NCI-H187 (cell line): ENCODE results near the gene SOWAHB.

Experiments used
- DNase-seq, 2 experiments: peaks; one replicate each; lab custom pipeline; 2025; lab: John Stamatoyannopoulos, UW

The SOWAHB gene, protein sequence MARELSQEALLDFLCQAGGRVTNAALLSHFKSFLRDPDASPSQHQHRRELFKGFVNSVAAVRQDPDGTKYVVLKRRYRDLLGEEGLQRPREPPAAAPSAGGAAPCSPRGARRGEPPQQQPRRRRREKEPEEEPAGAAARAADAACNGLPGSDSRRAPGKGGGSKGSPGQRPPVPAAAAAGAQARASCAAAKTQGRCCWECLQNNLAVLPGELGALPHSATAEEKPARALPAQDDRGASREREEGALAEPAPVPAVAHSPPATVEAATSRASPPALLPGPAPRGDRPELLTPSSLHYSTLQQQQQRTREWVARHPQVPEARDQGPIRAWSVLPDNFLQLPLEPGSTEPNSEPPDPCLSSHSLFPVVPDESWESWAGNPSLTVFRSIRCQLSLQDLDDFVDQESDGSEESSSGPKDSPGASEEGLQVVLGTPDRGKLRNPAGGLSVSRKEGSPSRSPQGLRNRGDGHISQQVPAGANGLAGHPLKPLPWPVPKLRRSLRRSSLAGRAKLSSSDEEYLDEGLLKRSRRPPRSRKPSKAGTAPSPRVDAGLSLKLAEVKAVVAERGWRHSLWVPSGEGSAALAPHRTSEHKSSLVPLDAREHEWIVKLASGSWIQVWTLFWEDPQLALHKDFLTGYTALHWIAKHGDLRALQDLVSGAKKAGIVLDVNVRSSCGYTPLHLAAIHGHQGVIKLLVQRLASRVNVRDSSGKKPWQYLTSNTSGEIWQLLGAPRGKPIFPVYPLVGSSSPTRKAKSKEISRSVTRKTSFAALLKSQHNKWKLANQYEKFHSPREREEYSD

DNA sequence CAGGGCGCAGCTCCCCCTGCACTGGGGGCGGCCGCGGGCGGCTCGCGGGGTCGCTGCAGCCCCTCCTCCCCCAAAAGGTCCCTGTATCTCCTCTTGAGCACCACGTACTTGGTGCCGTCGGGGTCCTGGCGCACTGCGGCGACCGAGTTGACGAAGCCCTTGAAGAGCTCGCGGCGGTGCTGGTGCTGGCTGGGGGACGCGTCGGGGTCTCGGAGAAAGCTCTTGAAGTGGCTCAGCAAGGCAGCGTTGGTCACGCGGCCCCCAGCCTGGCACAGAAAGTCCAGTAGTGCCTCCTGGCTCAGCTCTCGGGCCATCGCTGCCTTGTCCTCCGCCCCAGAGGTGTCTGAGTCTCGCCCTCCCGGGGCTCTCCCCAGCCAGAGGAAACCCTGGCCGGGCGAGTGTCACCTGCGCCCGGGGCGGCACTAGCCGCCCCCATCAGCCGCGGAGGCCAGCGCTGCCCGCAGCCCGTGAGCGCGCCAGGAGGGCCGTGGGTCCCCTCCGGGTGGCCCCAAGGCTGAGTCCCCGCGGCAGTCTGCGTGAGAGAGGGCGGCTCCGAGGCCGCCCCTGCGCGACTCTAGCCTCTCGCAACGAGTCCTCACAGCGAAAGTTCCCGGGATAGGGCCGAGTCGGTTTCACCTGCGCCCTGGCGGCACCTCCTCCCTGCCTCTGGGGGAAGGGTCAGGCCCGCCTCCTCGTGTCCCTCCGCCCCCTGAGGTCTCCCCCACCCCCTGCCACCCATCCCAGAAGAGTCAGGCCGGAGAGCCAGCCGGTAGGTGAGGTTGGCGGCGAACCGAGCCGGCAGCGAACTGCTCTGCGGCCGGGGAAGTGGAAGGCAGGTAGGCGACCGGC is at the start of gene SOWAHB:
Gene SOWAHB, minus strand, starts transcription at position 609 of the 849 bp plus-strand sequence. Its CDS starts 295 bp downstream, at position 314.
- peak; percentile 53 to 67 for DNase-seq

DNA sequence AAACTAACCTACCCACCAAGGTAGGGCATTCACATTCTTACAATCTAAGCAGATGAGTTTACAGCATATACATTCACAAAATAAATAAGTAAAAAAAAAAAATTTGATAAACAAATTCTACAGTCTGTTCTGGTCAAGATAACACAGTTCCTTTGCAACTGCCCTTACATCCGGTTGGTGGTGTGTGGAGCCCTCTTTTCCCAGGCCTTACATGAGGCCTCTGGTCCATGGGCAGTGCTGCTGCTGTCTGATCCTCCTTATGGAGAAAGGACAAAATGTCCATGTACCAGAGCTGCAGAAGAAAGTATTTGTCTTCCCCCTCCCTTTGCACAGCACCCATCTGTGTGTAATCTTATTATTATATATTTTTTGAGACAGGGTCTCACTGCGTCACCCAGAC is 49.4 kb upstream of the SOWAHB start:
- DNase-seq, result no peak

DNA sequence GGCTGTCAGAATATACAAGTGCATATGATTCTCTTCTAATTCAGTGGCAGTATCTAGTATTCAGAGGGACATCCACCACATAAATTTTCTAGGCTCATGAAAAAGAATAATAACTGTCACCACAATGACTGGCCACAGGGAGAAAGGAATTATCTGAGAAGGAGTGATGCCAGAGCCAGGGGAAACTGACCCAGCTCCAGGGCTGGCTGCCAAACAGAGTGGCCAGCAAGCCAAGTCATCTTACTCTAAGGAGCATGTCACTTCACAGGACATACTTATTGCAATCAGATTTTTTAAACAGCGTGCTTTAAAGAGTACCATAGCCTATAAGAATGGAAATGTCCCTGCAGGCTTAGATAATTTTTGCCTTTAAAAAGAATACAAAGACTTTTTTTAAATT is 45.8 kb upstream of the SOWAHB start:
- no peak for DNase-seq

DNA sequence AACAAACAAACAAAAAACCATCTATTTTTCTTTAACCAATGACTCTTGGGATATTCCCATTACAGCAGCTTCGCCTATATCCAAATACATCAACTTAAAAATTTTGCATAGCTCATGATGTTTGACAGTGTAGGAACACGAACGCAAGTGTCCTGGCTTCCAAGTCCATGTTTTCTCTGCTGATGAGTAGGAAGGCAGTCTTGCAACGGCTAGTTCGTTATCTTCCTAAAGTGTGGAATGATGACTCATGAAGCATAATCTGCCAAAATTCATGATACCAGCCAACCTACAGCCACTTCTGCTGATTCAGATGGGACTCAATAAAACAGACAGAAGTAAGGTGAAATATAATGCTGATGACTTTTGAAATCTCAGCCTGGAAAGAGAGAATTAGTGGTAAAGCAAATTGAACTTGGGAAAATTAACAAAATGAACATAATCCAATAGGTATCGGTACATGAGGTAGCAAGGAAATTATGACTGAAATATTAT is 45.2 kb upstream of the SOWAHB start:
- DNase-seq, result no peak

DNA sequence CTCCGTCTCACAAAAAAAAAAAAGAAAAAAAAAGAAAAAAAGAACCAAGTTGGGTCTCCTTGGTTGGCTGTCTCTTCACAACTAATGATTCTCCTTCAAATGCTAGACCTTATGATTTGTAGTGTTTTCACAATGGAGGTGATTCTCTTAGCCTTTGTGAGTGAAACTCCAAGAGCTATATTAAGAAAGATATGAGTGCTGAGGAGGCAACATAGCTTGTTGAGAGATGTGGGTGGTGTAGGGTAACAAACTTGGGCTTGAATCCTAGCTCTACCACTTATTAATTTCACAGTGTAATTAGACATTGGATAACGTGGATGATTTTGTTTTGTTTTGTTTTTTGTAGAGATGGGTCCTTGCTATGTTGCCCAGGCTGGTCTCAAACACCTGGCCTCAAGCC is 41.2 kb upstream of the SOWAHB start:
- no peak for DNase-seq

DNA sequence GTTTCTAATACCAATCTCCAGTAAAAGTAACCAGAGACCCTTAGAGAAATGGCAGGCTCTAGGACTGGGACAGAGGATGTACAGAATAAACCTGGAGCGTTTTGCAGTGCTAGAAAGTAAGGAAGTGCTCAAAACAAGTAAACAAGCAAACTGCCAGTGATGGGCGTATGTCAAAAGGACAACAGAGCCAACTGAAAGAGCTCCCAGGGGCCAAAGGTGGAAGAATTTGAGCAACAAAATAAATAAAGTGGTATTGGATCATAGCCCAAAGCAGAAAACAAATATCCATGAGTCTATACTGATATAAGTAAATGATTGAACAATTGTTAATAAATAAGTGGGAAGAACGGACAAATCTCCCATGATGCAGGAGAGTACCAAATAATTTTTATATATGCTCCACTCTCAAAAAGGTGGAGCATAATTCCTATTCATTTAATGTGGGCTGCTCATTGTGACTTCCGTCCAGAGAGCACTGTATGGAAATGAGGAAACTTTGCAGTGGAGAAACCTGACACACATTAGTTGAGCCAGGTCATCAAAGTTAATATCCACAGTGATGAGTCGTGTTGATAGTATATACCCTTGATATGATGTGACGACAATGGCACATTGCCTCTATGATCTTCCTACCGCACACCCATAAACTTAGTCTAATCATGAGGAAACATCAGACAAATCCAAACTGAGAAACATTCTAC is 33.8 kb upstream of the SOWAHB start:
- DNase-seq, result no peak

DNA sequence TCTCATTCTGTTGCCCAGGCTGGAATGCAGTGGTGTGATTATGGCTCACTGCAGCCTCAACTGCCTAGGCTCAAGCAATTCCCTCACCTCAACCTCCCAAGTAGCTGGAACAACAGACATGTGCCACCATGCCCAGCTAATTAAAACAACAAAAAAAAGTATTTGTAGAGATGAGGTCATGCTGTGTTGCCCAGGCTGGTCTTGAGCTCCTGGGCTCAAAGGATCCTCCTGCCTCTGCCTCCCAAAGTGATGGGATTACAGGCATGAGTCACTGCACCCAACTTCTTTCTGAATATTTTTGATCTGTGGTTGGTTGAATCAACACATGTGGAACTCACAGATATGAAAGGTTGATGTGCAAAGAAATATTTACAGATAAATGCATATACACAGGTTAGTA is 33.1 kb upstream of the SOWAHB start:
- DNase-seq, result no peak

DNA sequence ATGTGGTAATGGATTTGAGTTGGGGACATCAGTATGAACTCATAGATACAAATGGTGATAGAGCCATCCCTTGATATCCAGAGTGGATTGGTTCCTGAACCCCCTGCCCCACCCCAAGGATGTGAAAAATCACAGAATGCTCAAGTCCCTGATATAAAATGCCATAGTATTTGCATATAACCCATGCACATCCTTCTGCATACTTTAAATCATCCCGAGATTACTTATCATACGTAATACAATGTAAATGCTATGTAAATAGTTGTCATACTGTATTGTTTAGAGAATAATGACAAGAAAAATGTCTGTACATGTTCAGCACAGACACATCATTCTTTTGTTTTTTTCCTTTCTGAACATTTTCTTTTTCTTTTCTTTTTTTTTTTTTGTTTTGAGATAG is 32.7 kb upstream of the SOWAHB start:
- no peak for DNase-seq

DNA sequence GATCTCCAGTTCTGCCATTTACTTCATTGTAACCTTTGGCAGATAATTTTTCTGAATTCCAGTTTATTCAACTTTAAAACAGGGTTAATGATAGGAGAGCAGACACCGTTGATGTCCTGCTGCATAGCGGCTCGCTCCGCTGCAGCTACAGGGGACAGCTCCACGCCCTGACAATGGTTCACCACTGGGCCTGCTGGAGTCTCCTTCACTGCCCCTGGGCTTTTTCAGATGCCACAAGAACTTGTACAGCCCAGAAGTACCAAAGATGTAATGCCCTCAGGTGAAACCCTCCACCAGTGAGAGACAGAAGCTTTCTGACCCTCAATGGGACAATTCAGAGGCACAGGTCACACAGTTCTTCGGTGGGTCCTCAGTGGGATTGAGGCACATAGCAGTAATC is 28.9 kb upstream of the SOWAHB start:
- DNase-seq, result no peak

DNA sequence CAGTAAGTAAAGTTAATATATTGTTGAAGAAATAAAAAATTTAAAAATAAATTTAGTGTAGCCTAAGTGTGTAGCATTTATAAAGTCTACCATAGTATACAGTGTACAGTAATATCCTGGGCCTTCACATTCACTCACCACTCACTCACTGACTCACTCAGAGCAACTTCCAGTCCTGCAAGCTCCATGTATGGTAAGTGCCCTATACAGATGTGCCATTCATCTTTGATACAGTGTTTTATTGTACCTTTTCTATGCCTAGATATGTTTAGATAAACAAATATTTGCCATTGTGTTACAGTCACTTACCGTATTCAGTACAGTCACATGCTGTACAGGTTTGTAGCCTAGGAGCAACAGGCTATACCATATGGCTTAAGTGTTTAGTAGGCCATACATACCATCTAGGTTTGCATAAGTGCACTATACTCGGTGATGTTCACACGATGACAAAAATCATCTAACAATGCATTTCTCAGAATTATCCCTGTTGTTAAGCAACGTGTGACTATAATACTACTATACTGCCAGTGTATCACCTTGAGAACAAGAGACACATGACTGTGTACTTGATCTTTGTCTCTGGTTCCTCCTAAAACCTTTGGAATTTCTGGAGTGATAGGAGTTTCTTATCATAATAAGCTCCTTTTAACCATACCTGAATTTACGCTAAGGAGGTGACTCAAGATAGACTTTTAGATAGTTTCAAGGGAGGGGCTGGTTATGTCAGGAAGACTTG is 25.8 kb upstream of the SOWAHB start:
- no peak for DNase-seq

DNA sequence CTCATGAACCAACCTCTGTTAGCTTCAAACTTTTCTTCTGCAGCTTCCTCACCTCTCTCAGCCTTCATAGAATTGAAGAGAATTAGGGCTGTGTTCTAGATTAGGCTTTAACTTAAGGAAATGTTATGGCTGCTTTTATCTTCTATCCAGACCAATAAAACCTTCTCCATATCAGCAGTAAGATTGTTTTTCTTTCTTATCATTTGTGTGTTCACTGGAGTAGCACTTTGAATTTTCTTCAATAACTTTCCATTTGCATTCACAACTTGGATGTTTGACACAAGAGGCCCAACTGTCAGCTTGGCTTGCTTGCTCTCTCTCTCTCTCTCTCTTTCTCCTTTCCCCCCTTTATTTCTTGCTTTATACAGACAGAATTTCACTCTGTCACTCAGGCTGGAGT is 22.8 kb upstream of the SOWAHB start:
- no peak for DNase-seq

DNA sequence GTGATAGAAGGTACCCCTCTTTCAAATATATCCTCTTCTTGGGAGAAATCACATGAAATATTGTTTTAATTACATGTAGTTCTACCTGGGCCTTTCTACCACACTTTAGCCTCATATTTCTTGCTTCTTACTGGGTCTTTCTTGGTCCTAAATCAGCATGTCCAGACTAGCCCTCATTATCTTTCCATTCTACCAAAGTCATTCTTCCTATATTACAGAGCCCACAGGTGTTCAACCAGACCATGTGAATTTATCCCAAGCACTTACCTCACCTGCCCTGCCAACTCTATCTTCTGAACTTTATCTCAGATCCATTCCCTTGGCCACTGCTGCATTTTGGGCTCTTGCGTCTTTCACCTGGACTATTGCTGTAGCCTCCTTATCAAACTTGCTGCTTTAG is 11.8 kb upstream of the SOWAHB start:
- DNase-seq, result no peak

DNA sequence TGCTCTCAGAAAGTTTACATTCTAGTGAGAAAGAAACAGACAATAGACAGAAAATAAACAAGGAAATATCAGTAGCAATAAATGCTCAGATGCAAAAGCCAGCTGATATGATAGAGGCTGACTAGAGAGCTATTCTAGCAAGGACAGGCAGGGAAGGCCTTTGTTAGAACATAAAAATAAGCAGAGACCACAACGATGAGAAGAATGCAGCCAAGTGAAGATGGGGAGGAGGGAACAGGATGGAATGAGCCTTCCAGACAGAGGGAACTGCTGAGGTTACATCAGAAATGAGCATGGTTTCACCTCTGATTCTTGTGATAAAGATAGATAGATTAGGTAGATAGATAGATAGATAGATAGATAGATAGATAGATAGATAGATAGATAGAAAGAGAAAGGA is 7.6 kb upstream of the SOWAHB start:
- DNase-seq, result no peak

DNA sequence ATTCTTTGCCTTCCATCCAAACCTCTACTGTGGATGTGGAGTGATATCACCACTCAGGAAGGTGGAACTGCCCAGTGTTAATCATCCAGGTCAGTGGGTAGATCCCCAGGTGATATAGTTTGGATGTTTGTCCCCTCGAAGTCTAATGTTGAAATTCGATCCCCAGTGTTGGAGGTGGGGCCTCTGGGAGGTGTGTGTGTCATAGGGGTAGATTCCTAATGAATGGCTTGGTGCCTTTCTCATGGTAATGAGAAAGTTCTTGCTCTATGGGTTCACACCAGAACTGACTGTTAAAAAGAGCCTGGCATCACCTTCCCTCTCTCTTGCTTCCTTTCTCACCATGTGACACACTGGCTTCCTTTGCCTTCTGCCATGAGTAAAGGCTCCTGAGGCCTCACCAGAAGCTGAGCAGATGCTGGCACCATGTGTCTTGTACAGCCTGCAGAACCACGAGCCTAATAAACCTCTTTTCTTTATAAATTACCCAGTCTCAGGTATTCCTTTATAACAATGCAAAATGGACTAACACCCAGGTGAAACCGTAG is 6.8 kb upstream of the SOWAHB start:
- no peak for DNase-seq

DNA sequence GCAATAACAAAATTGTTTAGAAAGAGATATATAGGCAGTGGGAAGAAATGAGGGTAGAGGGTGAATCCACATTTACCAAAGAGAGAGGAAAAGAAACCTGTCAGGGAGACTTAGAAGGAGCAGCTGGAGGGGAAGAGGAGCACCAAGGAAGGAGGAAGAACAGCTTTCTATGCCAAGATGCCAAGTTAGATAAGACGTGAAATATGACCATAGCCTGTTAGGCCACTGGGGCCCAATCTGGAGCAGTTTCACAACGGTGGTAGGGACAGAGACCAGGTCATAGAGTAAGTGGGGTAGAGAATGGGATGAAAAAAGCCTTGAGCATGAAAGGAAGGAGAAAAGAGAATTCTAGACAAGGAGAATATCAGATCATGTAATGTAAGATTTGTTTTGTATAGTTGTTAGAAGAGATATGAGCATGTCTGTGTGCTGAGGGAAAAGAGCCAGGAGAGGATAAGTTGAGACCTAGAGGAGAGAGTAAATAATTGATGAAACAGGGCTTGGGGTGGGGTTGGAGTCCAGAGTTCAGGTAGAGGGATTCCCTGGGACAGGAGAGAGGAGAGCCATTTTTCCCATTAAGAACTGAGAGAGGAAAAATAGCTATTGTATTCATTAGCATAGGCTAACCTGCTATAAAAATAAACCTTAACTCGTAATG is 4.4 kb upstream of the SOWAHB start:
- DNase-seq, result no peak

DNA sequence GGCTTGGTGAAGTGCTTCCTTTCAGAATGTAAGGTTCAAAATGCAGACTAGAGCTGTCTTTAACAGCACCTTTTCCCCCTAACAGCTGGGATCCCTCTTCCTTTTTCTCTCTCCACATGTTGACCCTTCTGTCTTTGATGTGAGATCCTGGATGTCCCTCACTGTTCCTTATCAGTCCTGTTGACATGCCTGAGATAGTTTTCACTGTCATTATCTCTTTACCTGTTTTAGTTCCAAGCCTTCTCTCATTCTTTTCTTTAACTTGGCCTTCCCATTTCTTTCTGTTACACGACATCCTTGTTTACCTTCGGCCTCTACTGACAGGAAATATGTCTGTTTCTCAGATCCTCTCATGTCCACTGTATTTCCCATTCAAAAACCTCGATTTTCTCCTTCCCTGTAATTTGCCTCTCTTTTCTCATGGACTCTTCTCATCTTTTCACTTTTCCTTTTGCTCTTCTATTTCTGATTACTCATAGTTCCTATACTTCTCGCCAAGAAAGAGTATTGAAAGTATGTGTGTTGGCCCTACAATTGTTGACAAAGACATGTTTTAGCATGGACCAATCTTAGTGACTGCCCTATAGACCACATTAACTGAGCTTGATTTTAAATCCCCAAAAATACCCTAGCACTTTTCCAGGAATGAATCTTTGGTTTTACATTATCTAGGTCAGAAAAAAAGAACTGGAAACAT is 1.2 kb upstream of the SOWAHB start:
- DNase-seq, result no peak

DNA sequence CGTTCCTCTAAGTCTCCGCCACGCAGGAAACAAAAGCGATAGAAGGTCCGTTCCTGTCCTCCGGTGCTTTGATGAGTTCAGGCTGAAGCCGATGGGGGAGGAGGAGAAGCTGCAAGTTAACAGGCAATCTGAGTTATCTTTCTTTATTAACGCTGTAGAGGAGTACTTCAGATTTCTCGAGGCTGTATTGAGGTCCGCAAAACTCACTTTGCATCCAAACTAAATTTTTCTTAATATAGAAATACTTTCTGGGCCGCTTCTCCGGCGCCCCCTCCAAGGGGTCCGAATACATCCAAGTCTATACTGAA is 395 bp upstream of the SOWAHB start:
- DNase-seq, result no peak

DNA sequence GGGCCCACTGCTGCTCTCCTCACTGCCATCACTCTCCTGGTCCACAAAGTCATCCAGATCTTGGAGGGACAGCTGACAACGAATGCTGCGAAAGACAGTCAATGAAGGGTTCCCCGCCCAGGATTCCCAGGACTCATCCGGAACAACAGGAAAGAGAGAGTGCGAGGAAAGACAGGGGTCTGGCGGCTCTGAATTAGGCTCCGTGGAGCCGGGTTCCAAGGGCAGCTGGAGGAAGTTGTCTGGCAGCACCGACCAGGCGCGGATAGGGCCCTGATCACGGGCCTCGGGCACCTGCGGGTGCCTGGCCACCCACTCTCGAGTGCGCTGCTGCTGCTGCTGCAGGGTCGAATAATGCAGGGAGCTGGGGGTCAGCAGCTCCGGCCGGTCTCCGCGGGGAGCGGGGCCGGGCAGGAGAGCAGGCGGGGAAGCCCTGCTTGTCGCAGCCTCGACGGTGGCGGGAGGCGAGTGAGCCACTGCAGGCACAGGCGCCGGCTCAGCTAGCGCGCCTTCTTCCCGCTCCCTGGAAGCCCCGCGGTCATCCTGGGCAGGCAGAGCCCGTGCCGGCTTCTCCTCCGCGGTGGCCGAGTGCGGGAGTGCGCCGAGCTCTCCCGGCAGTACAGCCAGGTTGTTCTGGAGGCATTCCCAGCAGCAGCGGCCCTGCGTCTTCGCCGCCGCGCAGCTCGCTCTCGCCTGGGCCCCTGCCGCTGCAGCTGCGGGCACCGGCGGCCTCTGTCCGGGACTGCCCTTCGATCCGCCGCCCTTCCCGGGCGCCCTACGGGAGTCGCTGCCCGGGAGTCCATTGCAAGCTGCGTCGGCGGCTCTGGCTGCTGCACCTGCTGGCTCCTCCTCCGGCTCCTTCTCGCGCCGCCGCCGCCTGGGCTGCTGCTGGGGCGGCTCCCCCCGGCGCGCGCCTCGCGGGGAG is 1.1 kb downstream of the SOWAHB start:
- peak; percentile 69 to 74 for DNase-seq

DNA sequence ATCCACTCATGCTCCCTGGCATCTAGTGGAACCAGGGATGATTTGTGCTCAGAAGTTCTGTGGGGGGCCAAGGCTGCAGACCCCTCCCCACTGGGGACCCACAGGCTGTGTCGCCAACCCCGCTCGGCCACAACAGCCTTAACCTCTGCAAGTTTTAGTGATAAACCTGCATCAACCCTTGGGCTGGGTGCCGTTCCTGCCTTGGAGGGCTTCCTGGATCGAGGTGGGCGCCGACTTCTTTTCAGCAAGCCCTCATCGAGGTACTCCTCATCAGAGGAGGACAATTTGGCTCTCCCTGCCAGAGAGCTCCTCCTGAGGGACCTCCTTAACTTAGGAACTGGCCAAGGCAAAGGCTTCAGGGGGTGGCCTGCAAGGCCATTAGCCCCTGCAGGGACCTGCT is 1.9 kb downstream of the SOWAHB start:
- no peak for DNase-seq
